ENCODE measurements around the gene GJB4. TPM values are rescaled to one million over a fixed set of nuclear protein-coding genes. Genes with fewer than 3 reads are reported as not detected.
"Not testable (repeated sequence)": the region's sequence is repeated elsewhere in the genome, so short reads cannot be mapped to it uniquely, and the experiment has no call there.

Gene GJB4
- total and polyA plus RNA-seq, 3 donors from 2014 or later = not detected

- Histone ChIP-seq H3K27ac (no peak overlapping the region), H3K4me3 (no peak overlapping the region), H3K27me3 (no peaks in the 10 kb centered on the region), H3K36me3 (ENCODE audit: low read depth, missing control alignments) (no peaks in the 10 kb centered on the region), H3K4me1 (peaks cover 5% of the 10 kb centered on the region), H3K9me3 (no peaks in the 10 kb centered on the region)
- TF ChIP-seq CTCF (IDR thresholded peaks at IDR 0.05) (no peak), POLR2A (IDR thresholded peaks at IDR 0.05) (no peak)
- 87 to 91% methylated on average over 6 of the region's 6 CpGs for WGBS, 2 donors
- DNase-seq = no peak
- intact Hi-C loops (cut with DNase I; ENCODE audit: low total_unique reads) = no loop called here
These were observed 37.5 kb downstream of the GJB4 start for GRCh38 chr1:34796990-34797389.

- H3K9me3 ChIP-seq = no peaks in the 10 kb centered on the region
- no peaks in the 10 kb centered on the region for H3K4me1 ChIP-seq
- 87 to 94% methylated on average over 6 of the region's 6 CpGs for WGBS, 2 donors
- no peaks in the 10 kb centered on the region for H3K36me3 ChIP-seq (ENCODE audit: low read depth, missing control alignments)
- no peak for TF ChIP-seq POLR2A (IDR thresholded peaks at IDR 0.05)
- TF ChIP-seq CTCF (IDR thresholded peaks at IDR 0.05) = no peak
- intact Hi-C loops (cut with DNase I; ENCODE audit: low total_unique reads) = no loop called here
- DNase-seq = no peak
- no peak overlapping the region for H3K4me3 ChIP-seq
- H3K27ac ChIP-seq = no peak overlapping the region
- H3K27me3 ChIP-seq = no peaks in the 10 kb centered on the region
These were observed 40.7 kb downstream of the GJB4 start for GRCh38 chr1:34800214-34800613.

- no peak for DNase-seq
- Histone ChIP-seq H3K27ac (no peak overlapping the region), H3K4me1 (no peaks in the 10 kb centered on the region), H3K4me3 (no peak overlapping the region), H3K27me3 (no peaks in the 10 kb centered on the region), H3K9me3 (no peaks in the 10 kb centered on the region), H3K36me3 (ENCODE audit: low read depth, missing control alignments) (no peaks in the 10 kb centered on the region)
- TF ChIP-seq CTCF (IDR thresholded peaks at IDR 0.05) (no peak), POLR2A (IDR thresholded peaks at IDR 0.05) (no peak)
- WGBS, 2 donors = 93 to 96% methylated on average over 3 of the region's 3 CpGs
- intact Hi-C loops (cut with DNase I; ENCODE audit: low total_unique reads) = no loop called here
These were observed 44.2 kb downstream of the GJB4 start for GRCh38 chr1:34803770-34804169.

GRCh38 chr1:34806396-34806795 is 46.9 kb downstream of the GJB4 start:
- intact Hi-C loops (cut with DNase I; ENCODE audit: low total_unique reads) = no loop called here
- Histone ChIP-seq H3K4me3 (no peak overlapping the region), H3K27me3 (no peaks in the 10 kb centered on the region), H3K4me1 (no peaks in the 10 kb centered on the region), H3K9me3 (no peaks in the 10 kb centered on the region), H3K36me3 (ENCODE audit: low read depth, missing control alignments) (no peaks in the 10 kb centered on the region), H3K27ac (no peak overlapping the region)
- no peak for DNase-seq
- 64 to 72% methylated on average over 3 of the region's 3 CpGs for whole genome bisulfite sequencing, 2 donors
- TF ChIP-seq CTCF (IDR thresholded peaks at IDR 0.05) (no peak), POLR2A (IDR thresholded peaks at IDR 0.05) (no peak)

GRCh38 chr1:34808051-34808810 is 48.7 kb downstream of the GJB4 start:
- H3K27ac ChIP-seq = no peak overlapping the region
- no peak for DNase-seq
- H3K9me3 ChIP-seq = no peaks in the 10 kb centered on the region
- H3K36me3 ChIP-seq (ENCODE audit: low read depth, missing control alignments) = no peaks in the 10 kb centered on the region
- intact Hi-C loops (cut with DNase I; ENCODE audit: low total_unique reads) = no loop called here
- no peak overlapping the region for H3K4me3 ChIP-seq
- H3K4me1 ChIP-seq = no peaks in the 10 kb centered on the region
- TF ChIP-seq CTCF (IDR thresholded peaks at IDR 0.05) = no peak
- no peak for TF ChIP-seq POLR2A (IDR thresholded peaks at IDR 0.05)
- H3K27me3 ChIP-seq = no peaks in the 10 kb centered on the region
- WGBS, 2 donors = 88 to 93% methylated on average over 8 to 9 of the region's 9 CpGs

- H3K36me3 ChIP-seq (ENCODE audit: low read depth, missing control alignments); H3K27me3 ChIP-seq; intact Hi-C loops (cut with DNase I; ENCODE audit: low total_unique reads); H3K4me3 ChIP-seq; H3K4me1 ChIP-seq; H3K9me3 ChIP-seq; H3K27ac ChIP-seq; DNase-seq: not testable (repeated sequence)
- 94 to 95% methylated on average over 3 of the region's 3 CpGs for WGBS, 2 donors
These were observed 51.2 kb downstream of the GJB4 start for GRCh38 chr1:34810781-34811180.
